CD4-positive, alpha-beta T cell treated with Interleukin-15 for 4 hours (primary cell): ENCODE measurements around the gene UNC93B1.

Experiments used
- DNase-seq: peaks from one replicate; pipeline ENCODE4 v3.0.0-alpha.2; 2020; ENCODE audit warnings: low spot score

UNC93B1 gene

GRCh38 chr11:68040101-68040956 lies 36.4 kb upstream of the UNC93B1 start:
- peak; percentile 32 for DNase-seq

- no peak for DNase-seq
Observed at GRCh38 chr11:68039526-68040086, 35.7 kb upstream of the UNC93B1 start.

DNA sequence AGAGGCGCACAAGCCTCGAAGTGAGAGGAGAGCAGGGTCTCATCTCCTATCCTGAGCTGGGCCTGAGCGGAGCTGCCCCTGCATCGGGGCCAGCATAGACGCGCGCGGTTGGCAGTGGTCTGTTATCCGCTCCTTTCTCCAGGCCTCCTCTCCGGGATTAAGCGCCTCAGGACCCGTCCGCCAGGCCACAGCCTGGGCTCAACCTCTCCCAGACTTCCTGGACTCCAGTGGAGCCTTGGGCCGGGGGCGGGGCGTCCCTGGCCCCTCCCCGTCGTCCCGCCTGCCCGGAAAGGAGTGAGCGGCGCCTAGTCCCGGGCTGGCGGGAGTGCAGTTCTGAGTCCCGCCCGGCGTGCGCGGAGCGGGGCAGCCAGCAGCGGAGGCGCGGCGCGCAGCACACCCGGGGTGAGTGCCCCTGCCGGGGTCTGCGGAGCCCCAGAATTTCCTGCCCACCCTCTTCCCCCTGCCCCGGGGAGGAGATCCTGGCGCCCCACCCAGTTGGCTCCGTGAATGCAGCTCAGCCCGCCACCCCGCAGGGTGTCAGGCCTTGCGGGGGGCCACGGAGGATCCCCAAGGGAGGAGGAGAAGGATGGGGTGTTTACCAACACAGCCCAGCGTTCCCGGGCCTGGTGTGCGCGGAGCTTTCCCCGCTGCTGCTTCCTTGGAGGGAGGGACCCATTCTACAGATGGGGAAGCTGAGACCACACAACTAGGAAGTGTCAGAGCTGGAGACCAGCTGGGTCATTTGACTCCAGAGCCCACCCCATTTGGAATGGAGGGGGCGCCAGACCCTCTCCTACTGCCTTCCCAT lies 35.0 kb upstream of the UNC93B1 start, which contains the start of gene TCIRG1:
TSS of gene TCIRG1 (plus strand) at position 308 of the 808 bp plus-strand sequence. CDS start 2,247 bp downstream, outside the sequence.
- DNase-seq = peak; percentile 45

DNA sequence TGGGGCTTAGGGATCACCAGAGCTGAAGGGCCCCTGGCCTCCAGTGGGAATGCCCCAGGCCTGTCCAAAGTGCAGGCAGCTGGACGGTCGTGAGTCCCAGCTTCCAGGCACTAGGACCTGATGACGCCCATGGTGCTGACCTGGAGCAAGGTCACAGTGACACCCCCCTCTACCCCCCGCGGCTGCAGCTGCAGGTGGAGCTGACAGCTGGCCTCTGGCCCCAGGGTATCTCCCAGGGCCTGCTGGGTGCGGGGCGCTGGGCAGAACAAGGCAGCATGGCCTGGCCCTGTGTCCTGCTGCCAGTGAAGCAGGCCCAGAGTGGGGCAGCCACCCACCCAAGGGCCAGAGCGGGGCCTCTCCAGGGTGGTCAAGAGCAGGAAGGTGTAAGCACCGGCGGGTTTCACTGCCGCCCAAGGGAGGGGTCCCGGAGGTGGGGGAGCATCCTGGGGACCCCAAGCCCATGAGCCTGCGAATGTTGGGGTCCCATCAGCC lies 34.4 kb upstream of the UNC93B1 start:
- no peak for DNase-seq

DNA sequence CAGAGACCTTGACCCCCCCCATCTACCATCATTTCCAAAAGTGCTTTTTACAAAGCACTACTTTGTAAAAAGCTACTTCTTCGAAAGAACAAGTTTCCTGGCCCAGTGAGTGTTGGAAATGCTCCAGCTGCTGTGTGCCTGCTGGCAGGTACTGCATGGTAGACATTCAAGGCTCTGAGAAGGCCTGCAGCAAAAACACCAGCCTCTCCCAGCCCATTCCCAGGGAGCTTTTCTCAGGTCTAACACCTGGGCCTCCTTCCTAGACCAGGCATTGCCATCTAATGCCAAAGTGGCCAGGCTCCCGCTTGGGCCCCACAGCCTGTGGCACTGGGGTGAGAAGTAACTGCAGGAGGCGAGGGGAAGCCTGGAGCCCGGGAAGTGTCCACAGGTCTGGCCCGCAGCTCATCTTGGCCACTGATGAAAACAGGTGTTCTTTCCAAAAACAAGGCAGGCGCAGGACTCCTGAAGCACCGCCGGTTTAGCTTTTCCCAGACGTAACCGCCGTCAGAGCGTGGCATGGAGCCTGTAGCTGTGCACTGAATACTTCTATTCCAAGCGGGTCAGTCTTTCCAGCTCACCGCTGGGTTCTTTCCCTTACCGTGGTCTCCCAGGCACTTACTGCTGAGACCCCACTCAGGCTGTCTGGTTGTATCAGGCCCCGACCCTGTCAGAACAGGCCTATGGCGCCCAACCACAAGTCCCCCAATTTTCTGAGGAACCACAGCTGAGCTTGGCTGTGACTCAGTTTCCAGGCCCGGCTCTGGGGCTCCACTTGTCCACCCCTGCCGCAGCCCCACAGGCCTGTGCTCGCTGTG lies 33.7 kb upstream of the UNC93B1 start:
- DNase-seq = no peak

- DNase-seq = peak; percentile 21
Observed at GRCh38 chr11:68036717-68037239, 32.9 kb upstream of the UNC93B1 start.

GRCh38 chr11:68036141-68036716 lies 32.3 kb upstream of the UNC93B1 start:
- no peak for DNase-seq

- no peak for DNase-seq
Observed at GRCh38 chr11:68035266-68035876, 31.5 kb upstream of the UNC93B1 start.

GRCh38 chr11:68033708-68034045 lies 29.8 kb upstream of the UNC93B1 start:
- no peak for DNase-seq

GRCh38 chr11:68032997-68033707 lies 29.3 kb upstream of the UNC93B1 start:
- no peak for DNase-seq

DNA sequence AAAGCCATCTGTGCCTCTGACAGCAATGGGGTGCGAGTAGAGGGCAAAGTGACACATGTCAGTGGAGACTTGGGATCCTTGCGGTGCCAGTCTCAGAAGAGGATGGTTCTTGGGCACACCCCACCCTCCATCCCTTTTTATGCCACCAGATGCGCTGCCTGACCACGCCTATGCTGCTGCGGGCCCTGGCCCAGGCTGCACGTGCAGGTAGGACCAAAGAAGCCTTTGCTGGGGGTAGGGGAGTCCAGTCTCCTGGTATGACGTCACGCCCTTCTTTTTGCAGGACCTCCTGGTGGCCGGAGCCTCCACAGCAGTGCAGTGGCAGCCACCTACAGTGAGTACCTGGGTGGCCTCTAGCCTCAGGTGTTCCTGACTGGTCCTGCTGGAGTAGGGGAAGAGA lies 28.1 kb upstream of the UNC93B1 start:
- no peak for DNase-seq

- peak; percentile 12 for DNase-seq
Observed at GRCh38 chr11:68031144-68031464, 27.2 kb upstream of the UNC93B1 start.

- DNase-seq = peak; percentile 99
Observed at GRCh38 chr11:68030318-68031143, 26.6 kb upstream of the UNC93B1 start, which contains the start of gene NDUFS8. Gene NDUFS8 (plus strand): TSS chr11:68030681. CDS start chr11:68032152, 1,471 bp downstream.

DNA sequence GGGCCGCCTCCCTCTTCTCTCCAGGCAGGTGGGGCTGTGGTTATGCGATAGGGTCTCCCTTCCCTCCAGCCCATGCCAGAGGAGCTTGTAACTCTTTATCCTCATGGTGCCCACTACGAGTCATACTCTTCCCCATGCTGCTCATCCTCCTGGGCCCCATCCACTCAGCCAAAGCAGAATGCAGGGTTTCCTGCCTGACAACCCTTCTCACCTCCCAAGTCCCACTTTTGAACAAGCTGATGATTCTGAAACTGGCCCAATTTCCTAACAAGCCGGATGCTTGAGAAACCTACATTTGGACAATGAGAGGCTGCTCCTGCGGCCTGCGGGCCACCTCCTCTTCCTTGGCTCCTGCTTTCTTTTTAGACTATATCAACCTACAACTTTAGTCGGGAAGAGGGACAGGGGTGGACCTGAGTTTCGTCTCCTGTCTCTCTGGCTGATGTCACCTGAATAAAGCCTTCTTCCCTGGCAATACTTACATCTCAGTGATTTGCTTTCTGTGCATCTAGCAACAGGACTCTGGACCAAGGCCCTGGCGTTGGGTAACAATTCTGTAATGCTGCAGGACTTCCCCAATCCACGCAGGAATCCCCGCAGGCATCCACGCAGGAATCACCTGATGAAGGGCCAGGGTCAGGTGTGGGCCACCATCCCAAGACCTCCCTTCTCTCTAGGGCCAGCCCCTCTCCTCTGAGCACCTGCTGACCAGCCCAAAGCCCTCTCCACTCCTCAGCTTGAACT lies 25.1 kb upstream of the UNC93B1 start:
- no peak for DNase-seq

GRCh38 chr11:68027667-68028066 lies 23.8 kb upstream of the UNC93B1 start:
- DNase-seq = no peak

GRCh38 chr11:68026391-68027105 lies 22.7 kb upstream of the UNC93B1 start:
- no peak for DNase-seq

- DNase-seq = no peak
Observed at GRCh38 chr11:68025047-68025446, 21.1 kb upstream of the UNC93B1 start.

- DNase-seq = no peak
Observed at GRCh38 chr11:68024508-68024907, 20.6 kb upstream of the UNC93B1 start.
